Epithelial cell of esophagus (primary cell): ENCODE measurements around the gene UCK2.

Source experiments
- DNase-seq: peaks from one replicate; pipeline ENCODE4 v3.0.0; 2010; ENCODE audit warnings: low read depth
- H3K4me3 ChIP-seq: 2 replicates; pipeline ENCODE4 v1.5.1; 2011; ENCODE audit warnings: mild to moderate bottlenecking, low read length, control low read depth
- CTCF ChIP-seq: IDR thresholded peaks from 2 replicates; pipeline ENCODE4 v1.5.1; 2011; ENCODE audit warnings: low read depth, mild to moderate bottlenecking, low read length, control low read depth, inconsistent platforms; ENCODE audit not compliant: insufficient read depth; ENCODE audit errors: missing control alignments

The UCK2 gene

GRCh38 chr1:165853528-165854075 lies 26.2 kb downstream of the UCK2 start:
- no peak overlapping the region for H3K4me3 ChIP-seq
- no peak for TF ChIP-seq CTCF
- no peak for DNase-seq

GRCh38 chr1:165854101-165854845 lies 26.9 kb downstream of the UCK2 start:
- no peak for TF ChIP-seq CTCF
- peak; percentile 84 for DNase-seq
- H3K4me3 ChIP-seq, result no peak overlapping the region

GRCh38 chr1:165855010-165855838 lies 27.8 kb downstream of the UCK2 start:
- no peak for DNase-seq

GRCh38 chr1:165856021-165856420 lies 28.6 kb downstream of the UCK2 start:
- H3K4me3 ChIP-seq, result no peak overlapping the region
- no peak for TF ChIP-seq CTCF
- no peak for DNase-seq

More at GRCh38 chr1:165855010-165855838, 27.8 kb downstream of the UCK2 start:
- TF ChIP-seq CTCF, result no peak
- no peak overlapping the region for H3K4me3 ChIP-seq

- no peak for DNase-seq
- TF ChIP-seq CTCF, result no peak
Measured at GRCh38 chr1:165856606-165857005, 29.2 kb downstream of the UCK2 start.

GRCh38 chr1:165857046-165857801 lies 29.8 kb downstream of the UCK2 start:
- peak; percentile 64 for DNase-seq
- no peak for TF ChIP-seq CTCF
- no peak overlapping the region for H3K4me3 ChIP-seq

More at GRCh38 chr1:165856606-165857005, 29.2 kb downstream of the UCK2 start:
- H3K4me3 ChIP-seq, result no peak overlapping the region
